OCI-LY3 (cell line): ENCODE data around the gene CIZ1.
"Not testable (repeated sequence)": the region's sequence is repeated elsewhere in the genome, so short reads cannot be mapped to it uniquely, and the experiment has no call there.

ENCODE experiments used
- H2AFZ ChIP-seq: fragments of 200-600, 300-600 bp; shearing (Covaris generic); 2 replicates; pipeline ENCODE4 v1.6.0; 2014; ENCODE audit warnings: antibody characterized with exemption, low read depth, low read length
- H3K27ac ChIP-seq: fragments of 200-600, 300-600 bp; sonication (generic); 2 replicates; pipeline ENCODE4 v1.5.1; 2014; ENCODE audit warnings: mild to moderate bottlenecking, low read length, moderate library complexity, mixed read lengths
- H3K27me3 ChIP-seq: fragments of 200-600, 300-600 bp; sonication (generic); 2 replicates; pipeline ENCODE4 v1.6.1; 2014; ENCODE audit warnings: low read depth, low read length, mixed read lengths
- H3K36me3 ChIP-seq: fragments of 200-600, 300-600 bp; sonication (generic); replicated peaks from 2 replicates; pipeline ENCODE3; 2014; ENCODE audit warnings: low read depth, low read length, mixed read lengths
- H3K4me1 ChIP-seq: fragments of 300-600, 200-600 bp; sonication (generic); 2 replicates; pipeline ENCODE4 v1.6.1; 2014; ENCODE audit warnings: low read length, mixed read lengths
- H3K4me2 ChIP-seq: fragments of 200-600, 300-600 bp; sonication (generic); 2 replicates; pipeline ENCODE4 v1.6.1; 2014; ENCODE audit warnings: low read length, mixed read lengths
- H3K4me3 ChIP-seq: fragments of 300-600, 200-600 bp; sonication (generic); 2 replicates; pipeline ENCODE4 v1.5.1; 2014; ENCODE audit warnings: antibody characterized with exemption, mild to moderate bottlenecking, low read length, moderate library complexity
- H3K79me2 ChIP-seq: fragments of 300-600, 200-600 bp; shearing (Covaris generic); 2 replicates; pipeline ENCODE4 v1.6.1; 2014; ENCODE audit warnings: mild to moderate bottlenecking, low read length, mixed read lengths
- H3K9ac ChIP-seq: fragments of 300-600, 200-600 bp; shearing (Covaris generic); 2 replicates; pipeline ENCODE4 v1.6.0; 2014; ENCODE audit warnings: mild to moderate bottlenecking, low read length, moderate library complexity
- H3K9me3 ChIP-seq: fragments of 200-600, 300-600 bp; shearing (Covaris generic); 2 replicates; pipeline ENCODE4 v1.6.1; 2014; ENCODE audit warnings: low read length, mixed read lengths; ENCODE audit not compliant: insufficient read depth
- H4K20me1 ChIP-seq: fragments of 200-600, 300-600 bp; sonication (generic); 2 replicates; pipeline ENCODE4 v1.6.1; 2016; ENCODE audit warnings: low read length, mixed read lengths; ENCODE audit not compliant: insufficient read depth
- CTCF ChIP-seq: fragments of 200-600, 300-600 bp; sonication (generic); IDR thresholded peaks from 2 replicates; pipeline ENCODE4 v1.5.1; 2014; ENCODE audit warnings: antibody characterized with exemption, low read length, low read depth
- EZH2phosphoT487 ChIP-seq: fragments of 200-600 bp; shearing (Covaris generic); IDR thresholded peaks from 2 replicates; pipeline ENCODE4 v1.6.1; 2018; ENCODE audit warnings: antibody characterized with exemption, mixed run types, low read depth

The CIZ1 gene

DNA sequence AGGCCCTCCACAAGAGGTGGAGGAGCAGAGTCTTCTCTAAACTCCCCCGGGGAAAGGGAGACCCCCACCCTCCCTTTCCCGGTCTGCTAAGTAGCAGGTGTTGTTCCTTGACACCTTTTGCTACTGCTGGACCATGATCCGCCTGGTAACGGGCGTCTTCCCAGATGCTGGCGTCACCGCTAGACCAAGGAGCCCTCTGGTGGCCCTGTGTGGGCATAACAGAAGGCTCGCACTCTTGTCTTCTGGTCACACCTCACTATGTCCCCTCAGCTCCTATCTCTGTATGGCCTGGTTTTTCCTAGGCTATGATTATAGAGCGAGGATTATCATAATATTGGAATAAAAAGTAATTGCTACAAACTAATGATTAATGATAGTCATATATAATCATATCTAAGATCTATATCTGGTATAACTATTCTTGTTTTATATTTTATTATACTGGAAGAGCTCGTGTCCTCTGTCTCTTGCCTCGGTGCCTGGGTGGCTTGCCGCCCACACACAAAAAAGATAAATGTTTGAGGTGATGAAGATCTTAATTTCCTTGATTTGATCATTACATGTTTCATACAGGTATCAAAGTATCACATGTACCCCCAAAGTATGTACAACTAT lies 61.3 kb downstream of the CIZ1 start:
- Histone ChIP-seq H3K4me1 (peaks cover 16% of the 10 kb centered on the region), H3K27me3 (peaks cover 21% of the 10 kb centered on the region), H3K79me2 (peaks cover 28% of the 10 kb centered on the region)
- TF ChIP-seq CTCF = 0 out of 2 replicates have a peak, but pooled peaks have one; percentile 9
- H3K27ac ChIP-seq, H3K9me3 ChIP-seq, H2AFZ ChIP-seq, H3K9ac ChIP-seq, H4K20me1 ChIP-seq, H3K4me2 ChIP-seq, H3K36me3 ChIP-seq, H3K4me3 ChIP-seq: not testable (repeated sequence)

DNA sequence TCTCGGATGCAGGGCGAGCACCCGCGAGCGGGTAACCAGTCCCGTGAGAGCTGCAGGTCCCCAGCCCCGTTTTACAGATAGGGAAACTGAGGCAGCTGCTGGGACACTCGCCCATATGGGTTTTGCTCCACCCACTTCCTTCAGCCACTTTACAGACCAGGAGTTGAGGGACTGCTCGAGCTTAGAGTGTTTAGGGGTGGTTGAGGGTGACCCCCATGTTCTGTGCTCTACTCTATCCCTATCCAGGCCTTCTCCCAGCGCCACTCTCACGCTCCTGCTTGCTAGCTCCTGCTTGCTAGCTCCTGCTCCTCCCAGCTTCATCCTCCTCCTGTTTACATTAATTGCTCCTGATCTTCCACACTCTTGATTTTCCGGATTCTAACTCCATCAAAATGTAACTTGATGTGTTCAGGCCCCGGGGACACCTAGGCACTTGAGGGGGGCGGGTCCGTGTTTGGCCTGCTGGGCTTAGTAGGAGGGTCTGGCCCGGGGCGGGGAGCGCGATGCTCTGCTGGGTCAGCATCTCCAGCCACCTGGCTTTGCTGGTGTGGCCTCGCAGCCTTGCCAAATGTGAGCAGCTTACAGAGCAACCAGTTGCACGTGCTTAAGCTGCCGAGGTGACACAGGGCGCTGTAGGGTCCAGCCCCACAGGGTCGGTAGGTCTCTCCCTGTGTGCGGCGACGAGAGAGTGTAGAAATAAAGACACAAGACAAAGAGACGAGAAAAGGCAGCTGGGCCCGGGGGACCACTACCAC lies 62.4 kb downstream of the CIZ1 start:
- TF ChIP-seq EZH2phosphoT487 (no peak), CTCF (no peak)
- H3K27ac ChIP-seq = no peak overlapping the region
- peaks cover 21% of the 10 kb centered on the region for H3K27me3 ChIP-seq
- H3K4me3 ChIP-seq = peak overlapping the region; percentile 87
- peak overlapping the region; percentile 88 for H2AFZ ChIP-seq
- peaks cover 22% of the 10 kb centered on the region for H3K4me1 ChIP-seq
- peak overlapping the region; percentile 94 for H3K9ac ChIP-seq
- H3K9me3 ChIP-seq = no peaks in the 10 kb centered on the region
- peaks cover 6% of the 10 kb centered on the region; the same call in 1 of the 2 replicates for H4K20me1 ChIP-seq
- H3K36me3 ChIP-seq = peaks cover 7% of the 10 kb centered on the region
- peaks cover 37% of the 10 kb centered on the region for H3K79me2 ChIP-seq
- peak overlapping the region; percentile 98 for H3K4me2 ChIP-seq

GRCh38 chr9:128127990-128128835 lies 63.2 kb downstream of the CIZ1 start:
- Histone ChIP-seq H3K36me3 (peaks cover 12% of the 10 kb centered on the region), H3K79me2 (peaks cover 37% of the 10 kb centered on the region), H3K4me2 (peak overlapping the region; percentile 98), H3K27me3 (peaks cover 16% of the 10 kb centered on the region; the same call in 1 of the 2 replicates), H3K4me3 (peak overlapping the region; percentile 87), H3K9me3 (no peaks in the 10 kb centered on the region), H2AFZ (peak overlapping the region; percentile 88), H3K27ac (peak overlapping the region; percentile 88), H3K9ac (peak overlapping the region; percentile 94), H4K20me1 (peaks cover 6% of the 10 kb centered on the region; the same call in 1 of the 2 replicates), H3K4me1 (peaks cover 22% of the 10 kb centered on the region)
- TF ChIP-seq CTCF (no peak), EZH2phosphoT487 (no peak)
